H1 (cell line): ENCODE results near the gene MCHR2.

Experiments used
- BCL11A ChIP-seq, 2 experiments: IDR thresholded peaks; one replicate each; pipeline ENCODE4 v1.6.1; 2011; ENCODE audit warnings: low read depth in 2 of 2, low read length in 2 of 2, mild to moderate bottlenecking in 2 of 2
- CHD1 ChIP-seq: IDR thresholded peaks from 2 replicates; pipeline ENCODE4 v1.6.1; 2012; ENCODE audit warnings: low read depth, low read length, improper control_type of control experiment
- EP300 ChIP-seq, 2 experiments: IDR thresholded peaks; 1 replicate in 1 of 2; 2 replicates in 1 of 2; pipeline ENCODE4 v1.6.1; 2011 to 2012; ENCODE audit warnings: low read depth in 2 of 2, low read length in 2 of 2, mild to moderate bottlenecking in 2 of 2, borderline replicate concordance in 1 of 2, inconsistent platforms in 1 of 2, moderate library complexity in 1 of 2
- EZH2 ChIP-seq: fragments of 200-600 bp; sonication (generic); IDR thresholded peaks from 2 replicates; pipeline ENCODE4 v1.7.1; 2012; ENCODE audit warnings: low read depth, mild to moderate bottlenecking, moderate library complexity, low read length, inconsistent platforms; ENCODE audit not compliant: severe bottlenecking
- HDAC6 ChIP-seq: IDR thresholded peaks from one replicate; pipeline ENCODE4 v1.7.1; 2012; ENCODE audit warnings: low read depth, mild to moderate bottlenecking, inconsistent platforms, low read length, moderate library complexity
- KDM1A ChIP-seq: fragments of 200-600, 300-600 bp; sonication (generic); IDR thresholded peaks from 2 replicates; pipeline ENCODE4 v1.7.1; 2016; ENCODE audit warnings: mild to moderate bottlenecking, low read length, borderline replicate concordance
- POLR2A ChIP-seq, 2 experiments: IDR thresholded peaks; 1 replicate in 1 of 2; 2 replicates in 1 of 2; pipeline ENCODE4 v1.6.1; 2011; ENCODE audit warnings: low read depth in 2 of 2, low read length in 2 of 2, mild to moderate bottlenecking in 2 of 2; ENCODE audit errors: control extremely low read depth in 1 of 2
- POLR2AphosphoS5 ChIP-seq: IDR thresholded peaks from 2 replicates; pipeline ENCODE4 v1.6.1; 2011; ENCODE audit warnings: low read depth, low read length
- SIN3A ChIP-seq, 2 experiments: IDR thresholded peaks in 1 of 2; conservative IDR thresholded peaks in 1 of 2; 2 replicates each; pipeline ENCODE4 v1.6.1; 2011 to 2012; ENCODE audit warnings: low read length in 2 of 2, improper control_type of control experiment in 1 of 2, low read depth in 1 of 2, mild to moderate bottlenecking in 1 of 2
- SP1 ChIP-seq: IDR thresholded peaks from 2 replicates; pipeline ENCODE4 v1.6.1; 2011; ENCODE audit warnings: low read depth, low read length
- SUZ12 ChIP-seq: fragments of 200-600 bp; sonication (generic); IDR thresholded peaks from 2 replicates; pipeline ENCODE4 v1.6.1; 2012; ENCODE audit warnings: mild to moderate bottlenecking, inconsistent platforms, low read length, moderate library complexity, mixed read lengths
- ZNF274 ChIP-seq: IDR thresholded peaks from 2 replicates; pipeline ENCODE4 v1.7.0; 2012; ENCODE audit warnings: low read length, borderline replicate concordance; ENCODE audit errors: extremely low read depth
- TF ChIP-seq, protein P1 (sequence below), 3 experiments: IDR thresholded peaks; 1 replicate in 2 of 3; 2 replicates in 1 of 3; pipeline versions ENCODE4 v1.5.1 to v1.6.1; 2011; ENCODE audit warnings: low read length in 3 of 3, mild to moderate bottlenecking in 3 of 3, inconsistent platforms in 2 of 3, low read depth in 1 of 3, moderate library complexity in 1 of 3; ENCODE audit not compliant: insufficient read depth in 1 of 3; ENCODE audit errors: control extremely low read depth in 1 of 3

DNA sequence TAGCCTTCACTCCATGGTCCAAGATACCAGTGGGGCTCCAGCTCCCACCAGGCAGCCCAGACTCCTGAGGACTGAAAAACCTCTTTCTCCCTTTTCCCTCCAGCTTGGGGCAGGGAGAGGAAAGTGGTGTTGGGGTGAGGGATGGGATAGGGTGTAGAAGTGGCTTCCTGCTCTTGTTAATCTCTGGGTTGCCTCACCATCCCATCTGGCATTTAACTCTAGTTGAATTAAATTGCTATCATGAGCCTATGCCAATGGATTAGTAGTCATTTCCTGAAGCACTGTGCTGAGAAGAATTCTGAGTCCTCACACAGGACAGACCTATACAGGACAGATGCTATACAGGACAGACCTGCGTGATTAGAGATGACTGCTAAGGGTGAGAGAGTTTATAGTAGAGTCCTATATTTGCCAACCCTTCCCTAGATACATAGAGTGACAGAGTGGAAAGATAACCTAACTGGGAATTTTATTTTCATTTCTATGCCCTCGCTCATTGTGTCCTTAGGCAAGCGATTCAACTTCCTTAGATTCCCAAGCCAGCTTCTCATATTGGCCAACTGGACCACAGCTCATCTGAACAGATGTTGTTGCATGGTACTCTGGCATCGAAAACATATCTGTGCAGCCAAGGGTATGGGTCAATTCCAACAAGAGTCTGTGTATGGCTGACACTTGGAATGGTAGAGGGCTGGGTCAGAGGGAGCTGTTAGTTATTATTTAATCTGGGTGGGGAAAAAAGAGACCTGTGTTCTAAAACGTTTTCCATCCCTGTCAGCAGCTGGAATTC lies 42.8 kb downstream of the MCHR2 start:
- TF ChIP-seq, protein P1, sequence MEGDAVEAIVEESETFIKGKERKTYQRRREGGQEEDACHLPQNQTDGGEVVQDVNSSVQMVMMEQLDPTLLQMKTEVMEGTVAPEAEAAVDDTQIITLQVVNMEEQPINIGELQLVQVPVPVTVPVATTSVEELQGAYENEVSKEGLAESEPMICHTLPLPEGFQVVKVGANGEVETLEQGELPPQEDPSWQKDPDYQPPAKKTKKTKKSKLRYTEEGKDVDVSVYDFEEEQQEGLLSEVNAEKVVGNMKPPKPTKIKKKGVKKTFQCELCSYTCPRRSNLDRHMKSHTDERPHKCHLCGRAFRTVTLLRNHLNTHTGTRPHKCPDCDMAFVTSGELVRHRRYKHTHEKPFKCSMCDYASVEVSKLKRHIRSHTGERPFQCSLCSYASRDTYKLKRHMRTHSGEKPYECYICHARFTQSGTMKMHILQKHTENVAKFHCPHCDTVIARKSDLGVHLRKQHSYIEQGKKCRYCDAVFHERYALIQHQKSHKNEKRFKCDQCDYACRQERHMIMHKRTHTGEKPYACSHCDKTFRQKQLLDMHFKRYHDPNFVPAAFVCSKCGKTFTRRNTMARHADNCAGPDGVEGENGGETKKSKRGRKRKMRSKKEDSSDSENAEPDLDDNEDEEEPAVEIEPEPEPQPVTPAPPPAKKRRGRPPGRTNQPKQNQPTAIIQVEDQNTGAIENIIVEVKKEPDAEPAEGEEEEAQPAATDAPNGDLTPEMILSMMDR (IDR thresholded peaks at IDR 0.05; ENCODE audit: control extremely low read depth in 1 of 3, insufficient read depth in 1 of 3, low read depth in 1 of 3, low read length in 3 of 3): no peak
- TF ChIP-seq POLR2A (IDR thresholded peaks at IDR 0.05; ENCODE audit: control extremely low read depth in 1 of 2, low read depth in 2 of 2, low read length in 2 of 2) (no peak), SUZ12 (no peak), EZH2 (no peak), SIN3A (conservative IDR thresholded peaks at IDR 0.05 in 1 of 2, IDR thresholded peaks at IDR 0.05 in 1 of 2; ENCODE audit: low read depth in 1 of 2, low read length in 2 of 2) (no peak), CHD1 (no peak), HDAC6 (no peak), ZNF274 (no peak), KDM1A (no peak), POLR2AphosphoS5 (no peak), SP1 (no peak), BCL11A (IDR thresholded peaks at IDR 0.05; ENCODE audit: low read depth in 2 of 2, low read length in 2 of 2) (no peak), EP300 (IDR thresholded peaks at IDR 0.05; ENCODE audit: borderline replicate concordance in 1 of 2, low read depth in 2 of 2, low read length in 2 of 2) (no peak)
